Right cardiac atrium (tissue), 5 donors: ENCODE results near the gene TRIM7. TPM values are rescaled to one million over a fixed set of nuclear protein-coding genes. Genes with fewer than 3 reads are reported as not detected.

Experiments
- ATAC-seq, 2 donors: fragments of 200-7000 bp; cut with Tn5 transposase; one replicate each; pipeline versions ENCODE4 v1.8.0 to v1.9.1; 2020; ENCODE audit warnings: moderate library complexity in 2 of 2, mild to moderate bottlenecking in 1 of 2
- DNase-seq, 3 donors: peaks; one replicate each; pipeline ENCODE4 v3.0.0-alpha.2; 2020
- H3K27ac ChIP-seq: one replicate; pipeline ENCODE4 v1.5.1; 2013; ENCODE audit warnings: mild to moderate bottlenecking, low read length, control low read depth, moderate library complexity
- H3K27me3 ChIP-seq: one replicate; pipeline ENCODE4 v1.6.1; 2013; ENCODE audit not compliant: control insufficient read depth, insufficient read depth
- H3K4me1 ChIP-seq: one replicate; pipeline ENCODE4 v1.6.1; 2013; ENCODE audit warnings: low read length; ENCODE audit not compliant: control insufficient read depth, insufficient read depth
- H3K4me3 ChIP-seq: one replicate; pipeline ENCODE4 v1.5.1; 2013; ENCODE audit warnings: low read length, control low read depth
- H3K9me3 ChIP-seq: one replicate; pipeline ENCODE4 v1.6.1; 2013; ENCODE audit warnings: low read length; ENCODE audit not compliant: control insufficient read depth
- WGBS: extraction: QIAGEN DNeasy Blood & Tissue Kit; methylation state at CpG from one replicate; pipeline ENCODE4 v1.1.7; 2013; 5-methylcytosine and 5-hydroxymethylcytosine counted together
- intact Hi-C, 4 donors: fragments of 100-400 bp; cut with DNase I; formaldehyde crosslinking; loops; one replicate each; pipeline versions ENCODE4 v1.11.0 to v1.14.0; 2022 to 2023
- long read RNA-seq, 4 donors: library from polyadenylated mRNA; unstranded; transcript quantifications; one replicate each; pipeline ENCODE4 v2.0.0, GENCODE V29; 2020 to 2021
- polyA plus RNA-seq: library from polyadenylated mRNA; stranded (reverse); fragments of 200-250 nt; gene quantifications from one replicate; pipeline ENCODE4 v1.2.3, GENCODE V29; 2013
- total RNA-seq, 4 donors: library from RNA; stranded (reverse); fragmentation: NEBNext Ultra II Directional; extraction: Animal tissue kit (Norgen Biotek cat#: 25700); gene quantifications; one replicate each; pipeline ENCODE4 v1.2.1, GENCODE V29; 2021
- donor health status: healthy with polysubstance abuse.
- donor health status: DM: no; HTN: yes; CAD: no.
- donor health status: DM: no; HTN: no; CAD: no.
- donor health status: DM: no; HTN: yes; CAD: no; lungs with severe emphysema.
- donor health status: DM: yes; HTN: yes; CAD: no.

TRIM7 gene
- total RNA-seq = 10 to 100 TPM in 1 of 4 donors, 1 to 10 TPM in 3; 3.8 to 13.1 (median 5.3) TPM
- polyA plus RNA-seq = 4.4 TPM
- long read RNA-seq, donor 1, partial matches to known transcripts = 4 of 12 reads
- long read RNA-seq, donor 1, other reads (novel, unspliced or antisense) = 3 of 12 reads
- long read RNA-seq, donor 2, partial matches to known transcripts = 3 of 19 reads
- long read RNA-seq, donor 2, other reads (novel, unspliced or antisense) = 9 of 19 reads
- long read RNA-seq, donor 3, partial matches to known transcripts = 0 of 7 reads
- long read RNA-seq, donor 3, other reads (novel, unspliced or antisense) = 2 of 7 reads
- long read RNA-seq, donor 4, partial matches to known transcripts = 0 of 3 reads
- long read RNA-seq, donor 4, other reads (novel, unspliced or antisense) = 3 of 3 reads

DNA sequence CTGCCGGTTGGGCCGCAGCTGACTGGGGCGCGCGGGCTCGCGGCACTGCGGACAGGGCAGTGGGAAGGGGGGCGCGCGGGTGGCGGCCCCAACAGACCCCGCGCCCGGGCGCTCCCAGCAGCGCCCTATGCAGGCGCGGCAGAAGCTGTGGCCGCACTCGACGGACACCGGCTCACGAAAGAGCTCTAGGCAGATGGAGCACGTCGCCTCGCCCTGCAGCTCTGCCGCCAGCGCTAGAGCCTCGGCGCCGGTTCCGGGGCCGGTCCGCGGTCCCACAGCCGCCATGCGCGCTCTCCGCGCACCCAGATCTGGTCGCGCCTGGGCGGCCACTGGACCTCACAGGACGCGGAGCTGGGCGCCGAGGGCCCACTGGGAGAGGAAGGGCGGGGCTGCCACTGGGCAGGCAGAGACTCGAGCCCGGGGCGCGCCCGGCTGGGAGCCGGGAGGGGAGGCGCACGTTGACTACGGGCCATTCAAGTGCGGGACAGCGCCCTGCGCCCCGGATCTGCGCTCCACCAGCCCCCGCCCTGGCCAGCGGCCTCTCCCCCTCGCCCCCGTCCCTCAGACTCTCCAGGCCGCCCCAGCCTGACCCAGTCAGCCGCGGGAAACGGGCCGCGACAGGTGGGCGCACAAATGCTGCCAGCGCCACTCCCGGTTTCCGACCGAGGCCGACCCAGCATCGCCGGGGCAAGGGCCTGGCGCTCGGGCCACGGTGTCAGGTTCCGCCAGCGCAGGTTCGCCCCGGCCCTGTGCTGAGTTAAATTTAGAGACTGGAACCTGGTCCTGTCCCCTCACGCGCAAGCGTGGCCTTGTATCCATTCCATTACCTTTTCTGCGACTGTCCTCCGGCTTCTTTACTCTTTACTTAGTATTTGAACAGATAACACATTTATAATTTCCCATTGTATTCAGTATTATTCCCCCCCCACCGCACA, at the start of gene TRIM7:
Gene TRIM7 (minus strand): TSS at position 371 of the 935 bp plus-strand sequence. CDS start 86 bp downstream, at position 285.
- no peaks in the 10 kb centered on the region for H3K9me3 ChIP-seq
- no peaks in the 10 kb centered on the region for H3K27me3 ChIP-seq
- DNase-seq (peak; percentile 76 to 90 (median 87)), ATAC-seq (peak; percentile 45 to 48)
- intact Hi-C loops = no loop called here
- H3K4me1 ChIP-seq = peaks cover 4% of the 10 kb centered on the region
- peak within 1 kb of the TSS; percentile 32 for H3K27ac ChIP-seq
- peak within 1 kb of the TSS; percentile 55 for H3K4me3 ChIP-seq
- 2% methylated on average over 94 of the region's 94 CpGs for WGBS

DNA sequence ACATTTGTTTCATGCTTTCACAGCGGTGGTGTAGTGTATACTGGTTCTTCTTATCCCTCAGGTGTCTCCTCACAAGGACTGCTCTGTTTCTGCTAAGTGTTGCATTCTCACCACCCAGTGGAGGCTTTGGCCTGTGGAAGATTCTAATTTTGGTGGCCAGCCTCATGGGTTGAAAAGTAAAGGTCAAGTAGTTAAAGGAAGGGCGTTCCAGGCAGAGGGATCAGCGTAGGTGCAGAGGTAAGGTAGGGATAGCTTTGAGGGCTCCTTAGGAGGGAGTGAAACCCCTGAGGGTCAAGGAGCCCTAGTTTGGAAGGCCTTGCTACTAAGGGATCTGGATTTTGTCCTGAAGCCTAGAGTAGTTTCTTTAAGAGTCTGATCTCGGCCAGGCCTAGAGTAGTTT, 43.3 kb upstream of the TRIM7 start:
- Histone ChIP-seq H3K4me3 (peak overlapping the region; percentile 48), H3K27ac (peak overlapping the region; percentile 86), H3K4me1 (peaks cover 3% of the 10 kb centered on the region), H3K27me3 (no peaks in the 10 kb centered on the region), H3K9me3 (no peaks in the 10 kb centered on the region)
- intact Hi-C loops = loop anchor here in 2 of 4 donors (10.0 kb wide), 1 partner anchor 63 kb away; no protein-coding TSS in a partner anchor
- WGBS = 68% methylated on average over 4 of the region's 4 CpGs
- ATAC-seq (no peak), DNase-seq (no peak)

DNA sequence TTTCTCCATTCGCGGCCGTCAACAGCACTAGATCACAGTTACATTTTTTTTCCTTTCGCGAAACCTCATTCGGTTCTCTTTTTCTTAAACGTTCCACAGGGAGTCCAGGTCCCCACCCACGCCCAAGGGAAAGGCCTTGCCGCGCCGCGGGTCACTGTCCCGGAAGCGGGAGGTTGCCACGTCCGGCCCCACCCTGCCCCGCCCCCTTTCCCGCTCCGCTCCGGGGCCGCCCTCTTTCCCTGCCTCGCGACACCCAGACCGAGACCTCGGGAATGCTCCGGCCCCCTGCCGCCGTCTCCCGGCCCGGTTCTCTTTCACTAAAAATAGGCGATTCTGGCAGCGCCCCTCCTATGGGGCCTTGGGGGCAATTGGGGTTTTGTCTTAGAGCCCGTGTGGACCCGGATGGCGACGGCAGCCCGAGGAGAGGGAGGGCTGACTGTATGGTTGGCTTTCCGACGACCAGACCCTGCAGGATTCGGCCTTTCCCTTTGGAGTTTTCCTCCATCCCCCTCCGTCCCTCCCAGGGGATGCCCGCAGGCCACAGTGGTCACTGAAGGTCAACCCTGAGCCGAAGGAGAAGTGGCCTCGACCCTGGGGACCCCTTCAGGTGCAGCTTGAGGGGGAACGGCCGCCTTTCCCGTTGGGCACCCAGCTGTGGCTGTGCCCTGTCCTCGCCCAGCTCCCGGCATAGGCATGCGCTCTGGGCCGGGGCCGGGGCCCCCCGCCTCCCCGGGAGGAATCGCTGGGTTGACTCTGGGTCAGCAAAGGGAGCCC, 41.5 kb upstream of the TRIM7 start:
- intact Hi-C loops = loop anchor here in 2 of 4 donors (10.0 kb wide), 1 partner anchor 62 kb away; no protein-coding TSS in a partner anchor
- ATAC-seq (peak; percentile 88 to 91), DNase-seq (peak; percentile 94 to 97 (median 97))
- under 1% methylated on average over 55 of the region's 55 CpGs for WGBS
- peak overlapping the region; percentile 98 for H3K27ac ChIP-seq
- H3K4me1 ChIP-seq = peaks cover 6% of the 10 kb centered on the region
- no peaks in the 10 kb centered on the region for H3K9me3 ChIP-seq
- peak overlapping the region; percentile 63 for H3K4me3 ChIP-seq
- H3K27me3 ChIP-seq = no peaks in the 10 kb centered on the region

DNA sequence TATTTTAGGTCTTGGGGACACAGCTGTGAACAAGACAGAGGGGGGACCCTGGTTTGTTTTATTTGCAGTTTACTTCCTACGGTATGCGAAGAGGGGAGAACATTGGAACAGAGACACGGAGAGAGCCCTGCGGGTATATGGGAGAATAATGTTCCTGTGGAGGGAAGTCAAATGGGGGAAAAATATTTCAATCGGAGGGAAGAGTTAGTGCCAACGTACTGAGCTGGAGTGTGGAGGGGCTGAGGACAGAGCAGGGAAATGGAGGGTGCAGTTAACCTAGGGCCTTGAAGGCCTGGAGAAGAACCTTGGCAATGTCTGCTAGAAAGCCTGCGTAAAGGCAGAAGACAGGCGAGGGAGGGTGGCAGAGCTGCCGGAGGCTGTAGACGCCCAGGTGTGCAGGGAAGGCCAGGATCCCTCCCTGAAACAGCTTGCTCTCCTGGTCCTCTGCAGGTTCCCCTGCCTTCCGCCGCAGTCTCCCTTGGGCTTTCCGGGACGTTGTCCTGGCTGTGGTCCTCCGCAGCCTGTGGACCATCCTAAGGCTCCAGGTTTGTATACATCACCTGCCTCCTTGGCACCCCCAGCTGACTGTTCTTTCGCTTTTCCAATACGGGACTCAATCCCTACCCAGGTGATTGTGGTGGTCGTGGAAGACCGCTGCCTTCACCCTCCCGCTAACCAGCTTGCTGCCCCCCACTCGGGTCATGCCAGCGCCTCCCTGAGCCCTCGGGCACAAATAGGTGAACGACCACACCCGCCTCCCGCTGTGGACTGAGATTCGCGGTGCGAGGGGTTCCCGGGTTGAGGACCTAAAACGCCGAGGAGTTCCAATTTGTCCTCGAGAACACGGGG, 40.7 kb upstream of the TRIM7 start:
- WGBS = 27% methylated on average over 34 of the region's 34 CpGs
- peaks cover 6% of the 10 kb centered on the region for H3K4me1 ChIP-seq
- ATAC-seq (no peak), DNase-seq (peak in 1 of 3 donors; percentile 57)
- H3K27me3 ChIP-seq = no peaks in the 10 kb centered on the region
- intact Hi-C loops = loop anchor here in 3 of 4 donors (2.0 to 10.0 kb wide), 2 partner anchors 23 to 61 kb away; partner anchors contain the start of gene TRIM41 (in 1 of the 3)
- H3K27ac ChIP-seq = peak overlapping the region; percentile 98
- H3K4me3 ChIP-seq = peak overlapping the region; percentile 63
- H3K9me3 ChIP-seq = no peaks in the 10 kb centered on the region

DNA sequence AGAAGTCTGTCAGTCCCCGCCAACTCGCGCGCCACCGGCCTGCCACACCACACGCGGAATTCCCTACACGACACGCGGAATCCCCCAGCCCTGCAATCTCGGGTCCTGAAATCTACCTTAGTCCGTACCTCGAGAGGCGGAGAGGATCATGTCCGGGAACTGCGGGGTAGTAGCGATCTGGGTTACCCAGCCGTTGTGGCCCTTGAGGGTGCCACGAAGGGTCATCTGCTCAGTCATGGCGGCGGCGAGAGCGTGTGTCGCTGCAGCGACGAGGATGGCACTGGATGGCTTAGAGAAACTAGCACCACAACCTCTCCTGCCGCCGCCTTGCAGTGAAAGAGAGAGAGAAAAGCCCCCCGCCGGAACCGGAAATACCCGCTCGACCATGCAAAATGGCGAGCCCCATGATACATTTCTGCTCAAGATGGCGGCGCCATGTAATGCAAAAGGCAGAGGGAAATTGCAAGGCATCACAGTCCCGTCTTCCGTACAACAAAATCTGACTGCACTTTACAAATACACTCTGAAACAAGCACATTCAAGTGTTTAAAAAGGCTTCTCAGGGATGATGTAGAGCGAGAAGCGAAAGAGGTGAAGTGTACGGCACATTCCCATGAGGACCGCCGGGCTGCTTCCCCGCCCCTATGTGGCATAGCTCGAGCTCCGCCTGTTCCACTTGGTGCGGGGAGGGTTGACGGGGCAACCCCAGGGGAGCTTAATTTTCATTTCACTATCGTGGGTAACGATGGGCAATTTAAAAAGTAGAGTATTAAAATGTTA, 38.8 kb upstream of the TRIM7 start, which contains the start of gene RACK1:
Gene RACK1 (minus strand): TSS at position 343 of the 780 bp plus-strand sequence. CDS start 106 bp downstream, at position 237.
- H3K4me1 ChIP-seq = peaks cover 6% of the 10 kb centered on the region
- H3K27ac ChIP-seq = peak within 1 kb of the TSS; percentile 95
- DNase-seq (peak; percentile 91 to 95 (median 93)), ATAC-seq (peak; percentile 71 to 77)
- intact Hi-C loops = loop anchor here in 3 of 4 donors (2.0 to 10.0 kb wide), 2 partner anchors 21 to 59 kb away; partner anchors contain the start of gene TRIM41 (in 1 of the 3)
- no peaks in the 10 kb centered on the region for H3K27me3 ChIP-seq
- WGBS = under 1% methylated on average over 50 of the region's 50 CpGs
- H3K9me3 ChIP-seq = no peaks in the 10 kb centered on the region
- peak within 1 kb of the TSS; percentile 90 for H3K4me3 ChIP-seq

DNA sequence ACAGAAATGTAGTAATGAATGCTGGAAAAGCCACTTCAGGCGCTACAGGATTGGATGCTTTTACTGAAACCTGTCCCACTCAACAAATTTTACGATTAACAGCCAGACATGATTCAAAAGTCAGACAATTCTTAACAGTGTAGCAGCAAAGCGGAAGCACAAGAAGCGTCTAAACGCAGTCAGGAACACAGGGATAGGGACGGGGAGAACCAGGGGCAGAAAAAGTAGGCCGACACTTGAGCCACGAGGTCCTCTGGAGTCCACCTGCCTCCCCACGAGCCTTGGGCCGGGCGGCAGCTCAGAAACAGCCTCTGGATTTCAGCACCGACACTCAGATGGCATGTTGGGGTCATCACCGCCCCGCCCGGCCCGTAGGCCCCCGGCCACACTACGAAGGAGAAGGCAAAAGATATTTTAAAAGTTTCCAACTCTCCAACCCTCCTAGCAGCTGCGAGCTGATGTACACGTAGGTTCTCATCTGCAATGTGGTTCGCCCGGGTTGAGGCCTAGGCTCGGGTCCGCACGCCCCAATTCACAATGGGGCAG, 38.1 kb upstream of the TRIM7 start:
- under 1% methylated on average over 25 of the region's 25 CpGs for WGBS
- ATAC-seq (peak; percentile 0), DNase-seq (no peak)
- Histone ChIP-seq H3K27ac (peak overlapping the region; percentile 95), H3K27me3 (no peaks in the 10 kb centered on the region), H3K4me1 (peaks cover 6% of the 10 kb centered on the region), H3K9me3 (no peaks in the 10 kb centered on the region), H3K4me3 (peak overlapping the region; percentile 90)
- intact Hi-C loops = loop anchor here in 2 of 4 donors (10.0 kb wide), 1 partner anchor 58 kb away; no protein-coding TSS in a partner anchor

DNA sequence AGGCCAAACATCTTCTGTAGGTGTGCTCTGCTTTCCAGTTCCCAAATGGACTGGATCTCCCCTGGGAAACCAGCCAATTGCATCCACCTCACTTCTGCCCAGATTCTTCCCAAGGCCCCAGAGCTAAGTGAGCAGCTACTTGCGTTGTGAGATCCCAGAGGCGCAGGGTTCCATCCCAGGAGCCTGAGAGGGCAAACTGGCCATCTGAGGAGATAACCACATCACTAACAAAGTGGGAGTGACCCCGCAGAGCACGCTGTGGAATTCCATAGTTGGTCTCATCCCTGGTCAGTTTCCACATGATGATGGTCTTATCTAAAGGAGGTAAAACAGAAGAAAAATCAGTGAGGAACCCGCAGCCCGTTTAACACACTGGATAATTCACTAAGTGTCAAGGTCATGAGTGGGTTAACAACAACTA, 37.0 kb upstream of the TRIM7 start:
- H3K4me3 ChIP-seq = peak overlapping the region; percentile 90
- peaks cover 3% of the 10 kb centered on the region for H3K4me1 ChIP-seq
- intact Hi-C loops = loop anchor here in 2 of 4 donors (10.0 kb wide), 1 partner anchor 57 kb away; no protein-coding TSS in a partner anchor
- H3K27ac ChIP-seq = peak overlapping the region; percentile 43
- ATAC-seq (no peak), DNase-seq (no peak)
- no peaks in the 10 kb centered on the region for H3K27me3 ChIP-seq
- WGBS = 24% methylated on average over 6 of the region's 6 CpGs
- H3K9me3 ChIP-seq = no peaks in the 10 kb centered on the region

DNA sequence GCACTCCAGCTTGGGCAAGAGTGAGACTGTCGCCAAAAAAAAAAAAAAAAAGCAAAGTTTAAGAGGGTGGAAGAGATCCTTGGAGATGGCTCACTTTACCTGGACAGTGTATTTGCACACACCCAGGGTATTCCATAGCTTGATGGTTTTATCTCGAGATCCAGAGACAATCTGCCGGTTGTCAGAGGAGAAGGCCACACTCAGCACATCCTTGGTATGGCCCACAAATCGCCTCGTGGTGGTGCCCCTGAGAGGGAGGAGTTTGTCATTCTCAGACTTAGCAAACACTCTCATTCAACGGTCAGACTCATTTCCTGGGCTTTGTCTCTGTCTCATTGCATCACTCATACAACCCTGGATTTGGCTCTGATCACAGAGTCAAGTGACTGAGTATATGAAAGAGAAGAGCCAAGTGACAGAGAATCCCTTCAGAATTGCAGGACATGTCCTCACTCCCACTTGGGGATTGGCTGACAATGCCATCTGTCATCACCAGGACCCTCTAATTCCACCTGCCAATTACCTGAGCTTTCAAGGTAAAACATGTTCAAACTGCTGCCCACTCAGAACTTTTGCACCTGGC, 36.5 kb upstream of the TRIM7 start:
- DNase-seq (no peak), ATAC-seq (no peak)
- no peaks in the 10 kb centered on the region for H3K9me3 ChIP-seq
- peak overlapping the region; percentile 16 for H3K27ac ChIP-seq
- H3K4me3 ChIP-seq = no peak overlapping the region
- H3K4me1 ChIP-seq = peaks cover 3% of the 10 kb centered on the region
- 35% methylated on average over 6 of the region's 6 CpGs for WGBS
- no peaks in the 10 kb centered on the region for H3K27me3 ChIP-seq
- intact Hi-C loops = loop anchor here in 2 of 4 donors (10.0 kb wide), 1 partner anchor 57 kb away; no protein-coding TSS in a partner anchor
